ENCODE measurements around the gene OLFML2A.

- TF ChIP-seq EZH2phosphoT487 (IDR thresholded peaks at IDR 0.05; ENCODE audit: borderline replicate concordance) (no peak), CTCF (conservative IDR thresholded peaks at IDR 0.05; ENCODE audit: low read length) (no peak)
These were observed 75.3 kb downstream of the OLFML2A start for GRCh38 chr9:124852121-124852828.
